Measurements from ENCODE around the gene IP6K1. TPM values are rescaled to one million over a fixed set of nuclear protein-coding genes. Genes with fewer than 3 reads are reported as not detected.
"Not testable (repeated sequence)": the region's sequence is repeated elsewhere in the genome, so short reads cannot be mapped to it uniquely, and the experiment has no call there.

Gene IP6K1
- 10 to 100 TPM; 25.6 to 73.9 (median 50.9) TPM for total RNA-seq
- polyA plus RNA-seq, result 10 to 100 TPM; 12.3 to 29.5 (median 14.2) TPM
- long read RNA-seq, donor 1, full-length matches to known transcripts, result 8 of 8 reads
- long read RNA-seq, donor 1, partial matches to known transcripts, result 0 of 8 reads
- long read RNA-seq, donor 1, other reads (novel, unspliced or antisense), result 0 of 8 reads
- long read RNA-seq, donor 2, full-length matches to known transcripts, result 11 of 11 reads
- long read RNA-seq, donor 2, partial matches to known transcripts, result 0 of 11 reads
- long read RNA-seq, donor 2, other reads (novel, unspliced or antisense), result 0 of 11 reads
- long read RNA-seq, donor 3, full-length matches to known transcripts, result 4 of 4 reads
- long read RNA-seq, donor 3, partial matches to known transcripts, result 0 of 4 reads
- long read RNA-seq, donor 3, other reads (novel, unspliced or antisense), result 0 of 4 reads
- long read RNA-seq, donor 4, full-length matches to known transcripts, result 2 of 9 reads
- long read RNA-seq, donor 4, partial matches to known transcripts, result 0 of 9 reads
- long read RNA-seq, donor 4, other reads (novel, unspliced or antisense), result 7 of 9 reads
- long read RNA-seq, donor 5, full-length matches to known transcripts, result 39 of 82 reads
- long read RNA-seq, donor 5, partial matches to known transcripts, result 7 of 82 reads
- long read RNA-seq, donor 5, other reads (novel, unspliced or antisense), result 36 of 82 reads
- long read RNA-seq, donor 6, full-length matches to known transcripts, result 3 of 7 reads
- long read RNA-seq, donor 6, partial matches to known transcripts, result 0 of 7 reads
- long read RNA-seq, donor 6, other reads (novel, unspliced or antisense), result 4 of 7 reads
- long read RNA-seq, donor 7, full-length matches to known transcripts, result 5 of 5 reads
- long read RNA-seq, donor 7, partial matches to known transcripts, result 0 of 5 reads
- long read RNA-seq, donor 7, other reads (novel, unspliced or antisense), result 0 of 5 reads
- long read RNA-seq, donor 8, full-length matches to known transcripts, result 19 of 19 reads
- long read RNA-seq, donor 8, partial matches to known transcripts, result 0 of 19 reads
- long read RNA-seq, donor 8, other reads (novel, unspliced or antisense), result 0 of 19 reads
- long read RNA-seq, donor 9, full-length matches to known transcripts, result 12 of 12 reads
- long read RNA-seq, donor 9, partial matches to known transcripts, result 0 of 12 reads
- long read RNA-seq, donor 9, other reads (novel, unspliced or antisense), result 0 of 12 reads
- long read RNA-seq, donor 10, full-length matches to known transcripts, result 10 of 10 reads
- long read RNA-seq, donor 10, partial matches to known transcripts, result 0 of 10 reads
- long read RNA-seq, donor 10, other reads (novel, unspliced or antisense), result 0 of 10 reads

- intact Hi-C loops (cut with DNase I), result no loop called here
- peak within 1 kb of the TSS; percentile 53 to 99 (median 86) for H3K4me3 ChIP-seq
- peaks cover 3 to 24% of the 10 kb centered on the region in 2 donors for H3K4me1 ChIP-seq (replicated peaks in 1 of 2)
- peak; percentile 65 to 85 for TF ChIP-seq POLR2A (IDR thresholded peaks at IDR 0.05)
- peak in 2 of 6 experiments; percentile 15 to 16 for TF ChIP-seq CTCF (IDR thresholded peaks at IDR 0.05)
- DNase-seq, result peak; percentile 100
- WGBS, 4 donors, result 2 to 13% (median 6%) methylated on average over 8 to 55 of the region's 55 CpGs
- peak within 1 kb of the TSS; percentile 81 to 94 (median 93) for H3K27ac ChIP-seq
- peaks cover 0 to 4% of the 10 kb centered on the region in 2 donors for H3K36me3 ChIP-seq (replicated peaks in 1 of 2)
- H3K27me3 ChIP-seq, result no peaks in the 10 kb centered on the region
- no peaks in the 10 kb centered on the region for H3K9me3 ChIP-seq (replicated peaks in 1 of 3)
These were observed at the start of gene IP6K1 for GRCh38 chr3:49786357-49787181. IP6K1 (minus strand) TSS chr3:49786542; CDS start chr3:49748040, 38,502 bp downstream.

GRCh38 chr3:49831341-49831740 lies 45.0 kb upstream of the IP6K1 start:
- Histone ChIP-seq H3K36me3 (replicated peaks in 1 of 2) (no peaks in the 10 kb centered on the region), H3K4me1 (replicated peaks in 1 of 2) (no peaks in the 10 kb centered on the region), H3K27ac (no peak overlapping the region), H3K9me3 (replicated peaks in 1 of 3) (no peaks in the 10 kb centered on the region), H3K27me3 (no peaks in the 10 kb centered on the region), H3K4me3 (no peak overlapping the region)
- intact Hi-C loops (cut with DNase I), result loop anchor here in 1 of 2 donors (10.0 kb wide), 1 partner anchor 127 kb away; no protein-coding TSS in a partner anchor
- TF ChIP-seq POLR2A (IDR thresholded peaks at IDR 0.05) (no peak), CTCF (IDR thresholded peaks at IDR 0.05) (no peak)
- 52 to 85% (median 76%) methylated on average over 3 of the region's 3 CpGs for WGBS, 4 donors
- DNase-seq, result no peak

- H3K36me3 ChIP-seq (replicated peaks in 1 of 2), result no peaks in the 10 kb centered on the region
- intact Hi-C loops (cut with DNase I), result no loop called here
- H3K9me3 ChIP-seq (replicated peaks in 1 of 3), result no peaks in the 10 kb centered on the region
- TF ChIP-seq POLR2A (IDR thresholded peaks at IDR 0.05), result no peak
- TF ChIP-seq CTCF (IDR thresholded peaks at IDR 0.05), result no peak
- no peaks in the 10 kb centered on the region for H3K27me3 ChIP-seq
- H3K4me1 ChIP-seq (replicated peaks in 1 of 2), result no peaks in the 10 kb centered on the region
- H3K4me3 ChIP-seq, result no peak overlapping the region
- no peak for DNase-seq
- 77 to 84% (median 80%) methylated on average over 6 of the region's 6 CpGs for WGBS, 4 donors
- no peak overlapping the region for H3K27ac ChIP-seq
These were observed 39.7 kb upstream of the IP6K1 start for GRCh38 chr3:49826016-49826415.

GRCh38 chr3:49823131-49823530 lies 36.8 kb upstream of the IP6K1 start:
- H3K27me3 ChIP-seq; H3K4me1 ChIP-seq (replicated peaks in 1 of 2); DNase-seq; H3K9me3 ChIP-seq (replicated peaks in 1 of 3); H3K4me3 ChIP-seq; intact Hi-C loops (cut with DNase I); H3K27ac ChIP-seq; H3K36me3 ChIP-seq (replicated peaks in 1 of 2): not testable (repeated sequence)
- 56 to 95% (median 88%) methylated on average over 3 of the region's 3 CpGs for WGBS, 4 donors
